Gastrocnemius medialis (tissue), 4 donors: ENCODE results near the gene ACOX1.

Source experiments
- POLR2A ChIP-seq, 2 donors: fragments of 450-650 bp; IDR thresholded peaks; one replicate each; pipeline ENCODE4 v1.6.1; 2017; ENCODE audit warnings: antibody characterized with exemption in 2 of 2, mild to moderate bottlenecking in 2 of 2, moderate library complexity in 2 of 2
- TF ChIP-seq, protein P1 (sequence below), 5 experiments: fragments of 450-650 bp in 3 of 5; fragments of 200-600 bp in 2 of 5; sonication (generic) in 2 of 5; IDR thresholded peaks in 4 of 5; conservative IDR thresholded peaks in 1 of 5; 1 replicate in 4 of 5; 2 replicates in 1 of 5; pipeline ENCODE4 v1.5.1; 2016 to 2019; ENCODE audit warnings: antibody characterized with exemption in 5 of 5, mild to moderate bottlenecking in 3 of 5, moderate library complexity in 3 of 5

DNA sequence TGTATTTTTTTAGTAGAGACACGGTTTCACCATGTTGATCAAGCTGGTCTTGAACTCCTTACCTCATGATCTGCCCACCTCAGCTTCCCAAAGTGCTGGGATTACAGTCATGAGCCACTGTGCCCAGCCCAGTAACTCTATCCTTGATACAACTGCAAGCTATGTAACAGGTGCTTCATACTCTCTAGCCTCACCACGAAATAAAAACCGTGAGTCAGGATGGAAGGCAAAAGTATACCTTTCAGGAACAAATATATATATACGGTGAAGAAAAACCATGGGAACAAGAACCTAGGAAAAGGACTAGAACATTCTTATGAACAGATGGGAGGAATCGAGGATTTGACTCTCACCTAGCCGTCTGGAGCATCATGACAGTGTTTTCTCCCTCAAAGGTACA lies 28.5 kb downstream of the ACOX1 start:
- TF ChIP-seq, protein P1, sequence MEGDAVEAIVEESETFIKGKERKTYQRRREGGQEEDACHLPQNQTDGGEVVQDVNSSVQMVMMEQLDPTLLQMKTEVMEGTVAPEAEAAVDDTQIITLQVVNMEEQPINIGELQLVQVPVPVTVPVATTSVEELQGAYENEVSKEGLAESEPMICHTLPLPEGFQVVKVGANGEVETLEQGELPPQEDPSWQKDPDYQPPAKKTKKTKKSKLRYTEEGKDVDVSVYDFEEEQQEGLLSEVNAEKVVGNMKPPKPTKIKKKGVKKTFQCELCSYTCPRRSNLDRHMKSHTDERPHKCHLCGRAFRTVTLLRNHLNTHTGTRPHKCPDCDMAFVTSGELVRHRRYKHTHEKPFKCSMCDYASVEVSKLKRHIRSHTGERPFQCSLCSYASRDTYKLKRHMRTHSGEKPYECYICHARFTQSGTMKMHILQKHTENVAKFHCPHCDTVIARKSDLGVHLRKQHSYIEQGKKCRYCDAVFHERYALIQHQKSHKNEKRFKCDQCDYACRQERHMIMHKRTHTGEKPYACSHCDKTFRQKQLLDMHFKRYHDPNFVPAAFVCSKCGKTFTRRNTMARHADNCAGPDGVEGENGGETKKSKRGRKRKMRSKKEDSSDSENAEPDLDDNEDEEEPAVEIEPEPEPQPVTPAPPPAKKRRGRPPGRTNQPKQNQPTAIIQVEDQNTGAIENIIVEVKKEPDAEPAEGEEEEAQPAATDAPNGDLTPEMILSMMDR (IDR thresholded peaks at IDR 0.05 in 4 of 5, conservative IDR thresholded peaks at IDR 0.05 in 1 of 5): no peak
- no peak for TF ChIP-seq POLR2A (IDR thresholded peaks at IDR 0.05)
